HEK293T (cell line): ENCODE data around the gene PIRT.

Source experiments
- CTCF ChIA-PET: fragments of 350-600 bp; formaldehyde crosslinking; extraction: SDS; loops from one replicate; lab custom pipeline; 2021; ENCODE audit warnings: antibody characterized with exemption, inconsistent platforms; lab: Yijun Ruan, JAX
- POLR2A ChIA-PET: fragments of 350-600 bp; formaldehyde crosslinking; extraction: SDS; loops from one replicate; lab custom pipeline; 2020; ENCODE audit warnings: antibody characterized with exemption, inconsistent platforms; lab: Yijun Ruan, JAX
- DNase-seq: peaks from one replicate; pipeline ENCODE4 v3.0.0; 2012; ENCODE audit warnings: mixed read lengths; ENCODE audit errors: extremely low spot score
- ARNT ChIP-seq: fragments of 450-650 bp; IDR thresholded peaks from 2 replicates; pipeline ENCODE4 v1.6.1; 2017; ENCODE audit warnings: mild to moderate bottlenecking
- BHLHE40 ChIP-seq: fragments of 450-650 bp; IDR thresholded peaks from 2 replicates; pipeline ENCODE4 v1.6.1; 2016; ENCODE audit warnings: mild to moderate bottlenecking, moderate library complexity, borderline replicate concordance
- CTBP1 ChIP-seq: fragments of 450-650 bp; IDR thresholded peaks from 2 replicates; pipeline ENCODE4 v1.6.1; 2016; ENCODE audit warnings: borderline replicate concordance
- ELF4 ChIP-seq: fragments of 450-650 bp; IDR thresholded peaks from 2 replicates; pipeline ENCODE4 v1.6.1; 2017; ENCODE audit warnings: antibody characterized with exemption
- FOXA1 ChIP-seq: fragments of 450-650 bp; IDR thresholded peaks from 2 replicates; pipeline ENCODE4 v1.6.1; 2016; ENCODE audit warnings: mild to moderate bottlenecking
- FOXK2 ChIP-seq: fragments of 450-650 bp; IDR thresholded peaks from 2 replicates; pipeline ENCODE4 v1.6.1; 2016; ENCODE audit warnings: mild to moderate bottlenecking
- FOXM1 ChIP-seq: fragments of 450-650 bp; IDR thresholded peaks from 2 replicates; pipeline ENCODE4 v1.6.1; 2017; ENCODE audit warnings: mild to moderate bottlenecking, borderline replicate concordance
- HDGF ChIP-seq: fragments of 450-650 bp; IDR thresholded peaks from 2 replicates; pipeline ENCODE4 v1.6.1; 2017; ENCODE audit warnings: antibody characterized with exemption, borderline replicate concordance
- L3MBTL2 ChIP-seq: fragments of 450-650 bp; conservative IDR thresholded peaks from 2 replicates; pipeline ENCODE4 v1.6.1; 2016; ENCODE audit warnings: mild to moderate bottlenecking
- LEF1 ChIP-seq: fragments of 450-650 bp; IDR thresholded peaks from 2 replicates; pipeline ENCODE4 v1.6.1; 2017; ENCODE audit warnings: mild to moderate bottlenecking, borderline replicate concordance
- NFRKB ChIP-seq: fragments of 450-650 bp; IDR thresholded peaks from 2 replicates; pipeline ENCODE4 v1.6.1; 2016; ENCODE audit warnings: mild to moderate bottlenecking, moderate library complexity
- PKNOX1 ChIP-seq: fragments of 450-650 bp; IDR thresholded peaks from 2 replicates; pipeline ENCODE4 v1.6.1; 2016
- SP1 ChIP-seq: fragments of 450-650 bp; IDR thresholded peaks from 2 replicates; pipeline ENCODE4 v1.6.1; 2017
- SUZ12 ChIP-seq: fragments of 450-650 bp; IDR thresholded peaks from 2 replicates; pipeline ENCODE4 v1.6.1; 2016; ENCODE audit warnings: mild to moderate bottlenecking
- TARDBP ChIP-seq: fragments of 450-650 bp; IDR thresholded peaks from 2 replicates; pipeline ENCODE4 v1.6.1; 2016
- ZNF384 ChIP-seq: fragments of 450-650 bp; IDR thresholded peaks from 2 replicates; pipeline ENCODE4 v1.6.1; 2016

Gene PIRT

GRCh38 chr17:10798910-10799309, 39.0 kb downstream of the PIRT start:
- no peak for DNase-seq
- TF ChIP-seq LEF1 = no peak
- TF ChIP-seq PKNOX1 = no peak
- TF ChIP-seq NFRKB = no peak
- no peak for TF ChIP-seq ZNF384
- no peak for TF ChIP-seq FOXM1
- TF ChIP-seq CTBP1 = no peak
- no peak for TF ChIP-seq HDGF
- no peak for TF ChIP-seq L3MBTL2
- ChIA-PET POLR2A (no interaction called here), CTCF (no interaction called here)

- DNase-seq = no peak
- ChIA-PET CTCF (no interaction called here), POLR2A (no interaction called here)
- TF ChIP-seq ELF4 (no peak), LEF1 (no peak), SP1 (no peak), CTBP1 (no peak), FOXK2 (no peak), TARDBP (no peak), ARNT (no peak), ZNF384 (no peak), L3MBTL2 (no peak), PKNOX1 (no peak), FOXA1 (no peak), SUZ12 (no peak), FOXM1 (no peak), BHLHE40 (no peak), HDGF (no peak), NFRKB (no peak)
Observed at GRCh38 chr17:10798332-10798749, 39.5 kb downstream of the PIRT start.

- DNase-seq = no peak
- no peak for TF ChIP-seq FOXA1
- no peak for TF ChIP-seq BHLHE40
- TF ChIP-seq ZNF384 = no peak
- TF ChIP-seq LEF1 = no peak
- no peak for TF ChIP-seq L3MBTL2
- TF ChIP-seq SP1 = no peak
- TF ChIP-seq FOXM1 = no peak
- TF ChIP-seq HDGF = no peak
- TF ChIP-seq SUZ12 = no peak
- no peak for TF ChIP-seq PKNOX1
- TF ChIP-seq ARNT = no peak
- no peak for TF ChIP-seq TARDBP
- TF ChIP-seq FOXK2 = no peak
- no peak for TF ChIP-seq ELF4
- no peak for TF ChIP-seq CTBP1
- TF ChIP-seq NFRKB = no peak
- POLR2A ChIA-PET = no interaction called here
- CTCF ChIA-PET = no interaction called here
Observed at GRCh38 chr17:10797476-10798328, 40.2 kb downstream of the PIRT start.

GRCh38 chr17:10793816-10794215, 44.1 kb downstream of the PIRT start:
- POLR2A ChIA-PET = no interaction called here
- DNase-seq = no peak
- no peak for TF ChIP-seq FOXA1
- no peak for TF ChIP-seq FOXM1
- TF ChIP-seq ELF4 = no peak
- TF ChIP-seq PKNOX1 = no peak
- CTCF ChIA-PET = no interaction called here

- TF ChIP-seq L3MBTL2 = no peak
- no peak for TF ChIP-seq ELF4
- no peak for TF ChIP-seq HDGF
- TF ChIP-seq ZNF384 = no peak
- no peak for TF ChIP-seq FOXM1
- no peak for DNase-seq
- ChIA-PET POLR2A (no interaction called here), CTCF (no interaction called here)
Observed at GRCh38 chr17:10793256-10793655, 44.6 kb downstream of the PIRT start.

- ChIA-PET CTCF (no interaction called here), POLR2A (no interaction called here)
- DNase-seq = no peak
- TF ChIP-seq ZNF384 (no peak), L3MBTL2 (no peak), LEF1 (no peak), NFRKB (no peak), BHLHE40 (no peak), TARDBP (no peak), ELF4 (no peak), HDGF (no peak), FOXM1 (no peak), SP1 (no peak), SUZ12 (no peak), FOXK2 (no peak), CTBP1 (no peak), PKNOX1 (no peak)
Observed at GRCh38 chr17:10792151-10792550, 45.7 kb downstream of the PIRT start.
